ENCODE results near the gene CEP63. TPM values are rescaled to one million over a fixed set of nuclear protein-coding genes. Genes with fewer than 3 reads are reported as not detected.

Gene CEP63
- total and polyA plus RNA-seq, 2 experiments from 2014 or later = 15.1 to 53.9 TPM

- ATAC-seq (no peak), DNase-seq (ENCODE audit: low spot score) (no peak)
- H3K27ac ChIP-seq (ENCODE audit: low read depth) = no peak overlapping the region
- H3K9me3 Mint-ChIP-seq = no peaks in the 10 kb centered on the region
- H3K36me3 Mint-ChIP-seq (ENCODE audit: low read depth) = no peaks in the 10 kb centered on the region
- no peaks in the 10 kb centered on the region; the same call in 2 of the 3 replicates for H3K4me1 Mint-ChIP-seq
- no peak overlapping the region for H3K27ac Mint-ChIP-seq
- no peaks in the 10 kb centered on the region; the same call in 1 of the 2 replicates for H3K9me2 ChIP-seq (ENCODE audit: insufficient read depth)
- H3K4me2 ChIP-seq = no peak overlapping the region
- H3K4me3 Mint-ChIP-seq = no peak overlapping the region
- H4K20me1 ChIP-seq (replicated peaks; ENCODE audit: insufficient read depth) = no peaks in the 10 kb centered on the region
- no peaks in the 10 kb centered on the region for H3K36me3 ChIP-seq (ENCODE audit: insufficient read depth)
- TF ChIP-seq EZH2phosphoT487 (IDR thresholded peaks at IDR 0.05; ENCODE audit: unreplicated experiment) = no peak
- no peak for TF ChIP-seq EZH2 (IDR thresholded peaks at IDR 0.05; ENCODE audit: low read depth, unreplicated experiment)
- TF ChIP-seq CREB1 (CRISPR knock-in tag; IDR thresholded peaks at IDR 0.05; ENCODE audit: low read depth) = no peak
- TF ChIP-seq, protein P1, sequence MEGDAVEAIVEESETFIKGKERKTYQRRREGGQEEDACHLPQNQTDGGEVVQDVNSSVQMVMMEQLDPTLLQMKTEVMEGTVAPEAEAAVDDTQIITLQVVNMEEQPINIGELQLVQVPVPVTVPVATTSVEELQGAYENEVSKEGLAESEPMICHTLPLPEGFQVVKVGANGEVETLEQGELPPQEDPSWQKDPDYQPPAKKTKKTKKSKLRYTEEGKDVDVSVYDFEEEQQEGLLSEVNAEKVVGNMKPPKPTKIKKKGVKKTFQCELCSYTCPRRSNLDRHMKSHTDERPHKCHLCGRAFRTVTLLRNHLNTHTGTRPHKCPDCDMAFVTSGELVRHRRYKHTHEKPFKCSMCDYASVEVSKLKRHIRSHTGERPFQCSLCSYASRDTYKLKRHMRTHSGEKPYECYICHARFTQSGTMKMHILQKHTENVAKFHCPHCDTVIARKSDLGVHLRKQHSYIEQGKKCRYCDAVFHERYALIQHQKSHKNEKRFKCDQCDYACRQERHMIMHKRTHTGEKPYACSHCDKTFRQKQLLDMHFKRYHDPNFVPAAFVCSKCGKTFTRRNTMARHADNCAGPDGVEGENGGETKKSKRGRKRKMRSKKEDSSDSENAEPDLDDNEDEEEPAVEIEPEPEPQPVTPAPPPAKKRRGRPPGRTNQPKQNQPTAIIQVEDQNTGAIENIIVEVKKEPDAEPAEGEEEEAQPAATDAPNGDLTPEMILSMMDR (conservative IDR thresholded peaks at IDR 0.05; ENCODE audit: low read depth in 2 of 2) = no peak
- TF ChIP-seq ZNF331 (CRISPR knock-in tag; IDR thresholded peaks at IDR 0.05; ENCODE audit: low read depth) = no peak
- no peak for TF ChIP-seq STAT1 (IDR thresholded peaks at IDR 0.05; ENCODE audit: unreplicated experiment)
- TF ChIP-seq, protein P2, sequence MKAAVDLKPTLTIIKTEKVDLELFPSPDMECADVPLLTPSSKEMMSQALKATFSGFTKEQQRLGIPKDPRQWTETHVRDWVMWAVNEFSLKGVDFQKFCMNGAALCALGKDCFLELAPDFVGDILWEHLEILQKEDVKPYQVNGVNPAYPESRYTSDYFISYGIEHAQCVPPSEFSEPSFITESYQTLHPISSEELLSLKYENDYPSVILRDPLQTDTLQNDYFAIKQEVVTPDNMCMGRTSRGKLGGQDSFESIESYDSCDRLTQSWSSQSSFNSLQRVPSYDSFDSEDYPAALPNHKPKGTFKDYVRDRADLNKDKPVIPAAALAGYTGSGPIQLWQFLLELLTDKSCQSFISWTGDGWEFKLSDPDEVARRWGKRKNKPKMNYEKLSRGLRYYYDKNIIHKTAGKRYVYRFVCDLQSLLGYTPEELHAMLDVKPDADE (IDR thresholded peaks at IDR 0.05) = no peak
- TF ChIP-seq POLR2AphosphoS5 (IDR thresholded peaks at IDR 0.05; ENCODE audit: low read depth) = no peak
- no peak for TF ChIP-seq JUNB (IDR thresholded peaks at IDR 0.05; ENCODE audit: unreplicated experiment)
- TF ChIP-seq, protein P3, sequence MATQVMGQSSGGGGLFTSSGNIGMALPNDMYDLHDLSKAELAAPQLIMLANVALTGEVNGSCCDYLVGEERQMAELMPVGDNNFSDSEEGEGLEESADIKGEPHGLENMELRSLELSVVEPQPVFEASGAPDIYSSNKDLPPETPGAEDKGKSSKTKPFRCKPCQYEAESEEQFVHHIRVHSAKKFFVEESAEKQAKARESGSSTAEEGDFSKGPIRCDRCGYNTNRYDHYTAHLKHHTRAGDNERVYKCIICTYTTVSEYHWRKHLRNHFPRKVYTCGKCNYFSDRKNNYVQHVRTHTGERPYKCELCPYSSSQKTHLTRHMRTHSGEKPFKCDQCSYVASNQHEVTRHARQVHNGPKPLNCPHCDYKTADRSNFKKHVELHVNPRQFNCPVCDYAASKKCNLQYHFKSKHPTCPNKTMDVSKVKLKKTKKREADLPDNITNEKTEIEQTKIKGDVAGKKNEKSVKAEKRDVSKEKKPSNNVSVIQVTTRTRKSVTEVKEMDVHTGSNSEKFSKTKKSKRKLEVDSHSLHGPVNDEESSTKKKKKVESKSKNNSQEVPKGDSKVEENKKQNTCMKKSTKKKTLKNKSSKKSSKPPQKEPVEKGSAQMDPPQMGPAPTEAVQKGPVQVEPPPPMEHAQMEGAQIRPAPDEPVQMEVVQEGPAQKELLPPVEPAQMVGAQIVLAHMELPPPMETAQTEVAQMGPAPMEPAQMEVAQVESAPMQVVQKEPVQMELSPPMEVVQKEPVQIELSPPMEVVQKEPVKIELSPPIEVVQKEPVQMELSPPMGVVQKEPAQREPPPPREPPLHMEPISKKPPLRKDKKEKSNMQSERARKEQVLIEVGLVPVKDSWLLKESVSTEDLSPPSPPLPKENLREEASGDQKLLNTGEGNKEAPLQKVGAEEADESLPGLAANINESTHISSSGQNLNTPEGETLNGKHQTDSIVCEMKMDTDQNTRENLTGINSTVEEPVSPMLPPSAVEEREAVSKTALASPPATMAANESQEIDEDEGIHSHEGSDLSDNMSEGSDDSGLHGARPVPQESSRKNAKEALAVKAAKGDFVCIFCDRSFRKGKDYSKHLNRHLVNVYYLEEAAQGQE (IDR thresholded peaks at IDR 0.05; ENCODE audit: unreplicated experiment) = no peak
- TF ChIP-seq ZNF462 (CRISPR knock-in tag; IDR thresholded peaks at IDR 0.05) = no peak
- TF ChIP-seq ZNF114 (CRISPR knock-in tag; IDR thresholded peaks at IDR 0.05) = no peak
- no peak for TF ChIP-seq NANOG (IDR thresholded peaks at IDR 0.05; ENCODE audit: borderline replicate concordance)
- no peak overlapping the region for H2AFZ ChIP-seq
- H3F3A ChIP-seq (replicated peaks; ENCODE audit: low read depth) = no peaks in the 10 kb centered on the region
- no peaks in the 10 kb centered on the region for H3K27me3 ChIP-seq (ENCODE audit: insufficient read depth)
- no peak overlapping the region for H3K4me3 ChIP-seq
- H3K4me1 ChIP-seq (ENCODE audit: insufficient read depth) = no peaks in the 10 kb centered on the region
- H3K27me3 Mint-ChIP-seq (ENCODE audit: insufficient read depth, low read depth, poor library complexity) = peaks cover 3% of the 10 kb centered on the region
- no peaks in the 10 kb centered on the region for H3K79me2 ChIP-seq (replicated peaks; ENCODE audit: insufficient read depth)
Measured at GRCh38 chr3:134594331-134594741, 108.5 kb downstream of the CEP63 start.
